ENCODE results near the gene FGFR3. TPM values are rescaled to one million over a fixed set of nuclear protein-coding genes. Genes with fewer than 3 reads are reported as not detected.

Gene FGFR3
- total and polyA plus RNA-seq, 10 of the 15 experiments (the other 5 are each of a cell fraction or from before 2014, with no cell fraction given): 0.05 to 0.33 (median 0.18) TPM; not detected in 6

- WGBS (ENCODE audit: insufficient coverage, insufficient replicate concordance, low lambda C conversion rate, missing lambda C conversion rate): 97% methylated on average over 28 of the region's 30 CpGs
- H3K36me3 ChIP-seq (ENCODE audit: control insufficient read depth in 2 of 2, insufficient read depth in 2 of 2, low read length in 1 of 2): peaks cover 12 to 37% of the 10 kb centered on the region in 2 experiments; a peak in 3 of 4 replicates
- H3K9me3 ChIP-seq (replicated peaks; ENCODE audit: control insufficient read depth, insufficient read depth, low read length): no peaks in the 10 kb centered on the region
- ChIA-PET RAD21 (ENCODE audit: unreplicated experiment) (no interaction called here), CTCF (interaction anchor here (0.8 kb wide), 1 partner anchor 56 kb away, joined by 3 read pairs; no protein-coding TSS in a partner anchor), SMC1A (ENCODE audit: uncharacterized antibody, unreplicated experiment) (no interaction called here), POLR2A (interaction anchor here (0.5 kb wide), 1 partner anchor 43 kb away, joined by 3 read pairs; no protein-coding TSS in a partner anchor)
- no peak overlapping the region for H3K9ac ChIP-seq (ENCODE audit: control insufficient read depth, insufficient read depth, low read length)
- no peak overlapping the region for H3K4me2 ChIP-seq (ENCODE audit: control insufficient read depth, insufficient read depth)
- H3K27ac ChIP-seq (ENCODE audit: control insufficient read depth, insufficient read depth): no peak overlapping the region
- no peaks in the 10 kb centered on the region for H3K27me3 ChIP-seq (replicated peaks in 1 of 2; ENCODE audit: control insufficient read depth in 2 of 2, insufficient read depth in 2 of 2, low read length in 1 of 2)
- peaks cover 5% of the 10 kb centered on the region for H3K4me1 ChIP-seq (ENCODE audit: control insufficient read depth, insufficient read depth, low read length)
- in situ Hi-C loops (cut with MboI) (no loop called here), intact Hi-C loops (cut with micrococcal nuclease; ENCODE audit: unreplicated experiment) (no loop called here)
- FAIRE-seq (no peak), DNase-seq (ENCODE audit: low read depth, low spot score) (no peak), ATAC-seq (no peak)
- no peak overlapping the region for H2AFZ ChIP-seq (ENCODE audit: control insufficient read depth, low read depth, low read length)
- H4K20me1 ChIP-seq (ENCODE audit: control insufficient read depth, insufficient read depth): no peaks in the 10 kb centered on the region
- H3K4me3 ChIP-seq: no peak overlapping the region
- H3K79me2 ChIP-seq (ENCODE audit: control insufficient read depth, insufficient read depth, low read length): no peaks in the 10 kb centered on the region
- BruUV-seq (replicated peaks): no TSS peak
- TF ChIP-seq HDGF (IDR thresholded peaks at IDR 0.05) (no peak), CHD4 (IDR thresholded peaks at IDR 0.05) (no peak), ZNF592 (IDR thresholded peaks at IDR 0.05) (no peak), SIN3A (IDR thresholded peaks at IDR 0.05; ENCODE audit: low read depth, low read length) (no peak), CHD2 (IDR thresholded peaks at IDR 0.05; ENCODE audit: borderline replicate concordance, low read depth, low read length) (no peak), BCLAF1 (IDR thresholded peaks at IDR 0.05) (no peak), SMC3 (IDR thresholded peaks at IDR 0.05; ENCODE audit: borderline replicate concordance, low read length) (no peak), CREB1 (IDR thresholded peaks at IDR 0.05; ENCODE audit: low read depth) (no peak), IRF5 (IDR thresholded peaks at IDR 0.05; ENCODE audit: borderline replicate concordance) (no peak), MAX (IDR thresholded peaks at IDR 0.05; ENCODE audit: low read depth, low read length) (no peak), NFIC (IDR thresholded peaks at IDR 0.05; ENCODE audit: low read depth, low read length) (no peak), SKIL (IDR thresholded peaks at IDR 0.05; ENCODE audit: low read depth, poor library complexity, severe bottlenecking) (no peak)
These were observed 33.6 kb downstream of the FGFR3 start for GRCh38 chr4:1826531-1827350.
